SK-N-SH (cell line): Measurements from ENCODE around the gene ZPBP2. TPM values are rescaled to one million over a fixed set of nuclear protein-coding genes. Genes with fewer than 3 reads are reported as not detected.

ENCODE experiments used
- CTCF ChIA-PET: fragments of 300-600, 350-600 bp; formaldehyde crosslinking; extraction: SDS; loops from one replicate; lab custom pipeline; 2021; lab: Yijun Ruan, JAX
- POLR2A ChIA-PET: fragments of 350-600 bp; sonication (Branson Sonifier 250); formaldehyde crosslinking; extraction: SDS; loops from one replicate; lab custom pipeline; 2020; ENCODE audit warnings: antibody characterized with exemption, inconsistent platforms; lab: Yijun Ruan, JAX
- DNase-seq: peaks from one replicate; pipeline ENCODE4 v3.0.0; 2012
- H2AFZ ChIP-seq: fragments of 200-600 bp; sonication (generic); 2 replicates; pipeline ENCODE4 v1.8.1; 2016; ENCODE audit warnings: antibody characterized with exemption, mild to moderate bottlenecking, low read depth
- H3F3A ChIP-seq: fragments of 200-600 bp; sonication (generic); replicated peaks from 2 replicates; pipeline ENCODE3; 2016; ENCODE audit warnings: antibody characterized with exemption, mild to moderate bottlenecking; ENCODE audit not compliant: insufficient read depth
- H3K27ac ChIP-seq, 2 experiments: fragments of 200-500 bp in 1 of 2; fragments of 200-600 bp in 1 of 2; sonication (Bioruptor generic) in 1 of 2; sonication (generic), shearing (Covaris generic) in 1 of 2; 2 replicates each; pipeline versions ENCODE4 v1.5.1 to v1.6.1; 2014 to 2016; ENCODE audit warnings: low read depth in 2 of 2, inconsistent platforms in 1 of 2, low read length in 1 of 2, mild to moderate bottlenecking in 1 of 2, mixed read lengths in 1 of 2
- H3K27me3 ChIP-seq: fragments of 200-600 bp; sonication (generic), shearing (Covaris generic); 2 replicates; pipeline ENCODE4 v1.6.1; 2016; ENCODE audit warnings: mixed run types; ENCODE audit not compliant: insufficient read depth
- H3K36me3 ChIP-seq, 2 experiments: fragments of 200-500 bp in 1 of 2; fragments of 200-600 bp in 1 of 2; sonication (Bioruptor generic) in 1 of 2; sonication (generic) in 1 of 2; replicated peaks in 1 of 2; 2 replicates each; pipeline versions ENCODE3 to v1.5.1; 2014 to 2016; ENCODE audit warnings: low read length in 1 of 2, mild to moderate bottlenecking in 1 of 2; ENCODE audit not compliant: insufficient read depth in 2 of 2, control insufficient read depth in 1 of 2
- H3K4me1 ChIP-seq, 2 experiments: fragments of 200-500 bp in 1 of 2; fragments of 200-600 bp in 1 of 2; sonication (Bioruptor generic) in 1 of 2; sonication (generic), shearing (Covaris generic) in 1 of 2; 2 replicates each; pipeline versions ENCODE4 v1.5.1 to v1.6.1; 2014 to 2016; ENCODE audit warnings: low read depth in 1 of 2, low read length in 1 of 2, mixed run types in 1 of 2; ENCODE audit not compliant: insufficient read depth in 2 of 2, control insufficient read depth in 1 of 2
- H3K4me2 ChIP-seq: fragments of 200-600 bp; sonication (generic), shearing (Covaris generic); 2 replicates; pipeline ENCODE4 v1.6.1; 2017; ENCODE audit warnings: mixed run types
- H3K4me3 ChIP-seq, 2 experiments: fragments of 200-500 bp in 1 of 2; fragments of 200-600 bp in 1 of 2; sonication (Bioruptor generic) in 1 of 2; sonication (generic), shearing (Covaris generic) in 1 of 2; 2 replicates each; pipeline versions ENCODE4 v1.5.1 to v1.8.1; 2014 to 2016; ENCODE audit warnings: low read depth in 2 of 2, inconsistent platforms in 1 of 2, low read length in 1 of 2, mild to moderate bottlenecking in 1 of 2, mixed read lengths in 1 of 2, moderate library complexity in 1 of 2
- H3K79me2 ChIP-seq: fragments of 200-600 bp; sonication (generic); 2 replicates; pipeline ENCODE4 v1.8.1; 2017; ENCODE audit warnings: mild to moderate bottlenecking; ENCODE audit not compliant: insufficient read depth
- H3K9ac ChIP-seq: fragments of 200-600 bp; sonication (generic); 2 replicates; pipeline ENCODE4 v1.6.1; 2017; ENCODE audit warnings: mixed run types
- H3K9me2 ChIP-seq: fragments of 200-600 bp; sonication (generic); 2 replicates; pipeline ENCODE4 v1.6.1; 2017; ENCODE audit warnings: mixed run types
- H3K9me3 ChIP-seq: fragments of 200-600 bp; sonication (generic); 2 replicates; pipeline ENCODE4 v1.6.1; 2017; ENCODE audit warnings: mixed run types, mild to moderate bottlenecking, moderate library complexity
- H4K20me1 ChIP-seq: fragments of 200-600 bp; sonication (generic); 2 replicates; pipeline ENCODE4 v1.6.1; 2017; ENCODE audit warnings: mild to moderate bottlenecking, mixed run types; ENCODE audit not compliant: insufficient read depth
- CHD2 ChIP-seq: fragments of 150-350 bp; IDR thresholded peaks from 2 replicates; pipeline ENCODE4 v1.6.1; 2018; ENCODE audit warnings: low read length; ENCODE audit not compliant: partially characterized antibody
- ELF1 ChIP-seq: IDR thresholded peaks from 2 replicates; pipeline ENCODE4 v1.4.0; 2012
- EP300 ChIP-seq, 2 experiments: IDR thresholded peaks; 2 replicates each; pipeline versions ENCODE4 v1.4.0 to v1.6.1; 2012; ENCODE audit warnings: borderline replicate concordance in 1 of 2, low read depth in 1 of 2, low read length in 1 of 2
- EZH2phosphoT487 ChIP-seq: fragments of 200-600 bp; sonication (generic); IDR thresholded peaks from 2 replicates; pipeline ENCODE4 v1.6.1; 2017; ENCODE audit warnings: low read depth, mixed run types, mild to moderate bottlenecking, antibody characterized with exemption, moderate library complexity, borderline replicate concordance
- FOXJ3 ChIP-seq: sonication (generic); formaldehyde crosslinking; IDR thresholded peaks from 2 replicates; pipeline ENCODE4 v1.5.1; 2020; ENCODE audit warnings: mild to moderate bottlenecking, missing genetic modification reagents
- GABPA ChIP-seq: IDR thresholded peaks from 2 replicates; pipeline ENCODE4 v1.4.0; 2012; ENCODE audit warnings: low read depth, mild to moderate bottlenecking
- GATA2 ChIP-seq: sonication (generic); formaldehyde crosslinking; IDR thresholded peaks from 2 replicates; pipeline ENCODE4 v1.5.0; 2020; ENCODE audit warnings: mild to moderate bottlenecking, missing genetic modification reagents
- MEF2A ChIP-seq: IDR thresholded peaks from 2 replicates; pipeline ENCODE4 v1.4.0; 2012; ENCODE audit warnings: low read depth, borderline replicate concordance
- MXI1 ChIP-seq: IDR thresholded peaks from 2 replicates; pipeline ENCODE4 v1.6.1; 2012; ENCODE audit warnings: mild to moderate bottlenecking, low read depth, low read length, improper control_type of control experiment
- NFIC ChIP-seq: IDR thresholded peaks from 2 replicates; pipeline ENCODE4 v1.4.0; 2012; ENCODE audit warnings: borderline replicate concordance
- RFX5 ChIP-seq: IDR thresholded peaks from 2 replicates; pipeline ENCODE4 v1.6.1; 2012; ENCODE audit warnings: mild to moderate bottlenecking, improper control_type of control experiment, low read length
- SMC3 ChIP-seq: IDR thresholded peaks from 2 replicates; pipeline ENCODE4 v1.6.1; 2012; ENCODE audit warnings: low read depth, low read length, improper control_type of control experiment
- TCF12 ChIP-seq: IDR thresholded peaks from 2 replicates; pipeline ENCODE4 v1.4.0; 2012
- WGBS: methylation state at CpG from one replicate; pipeline ENCODE4 v1.1.6; 2017; ENCODE audit warnings: low lambda C conversion rate; 5-methylcytosine and 5-hydroxymethylcytosine counted together
- polyA plus RNA-seq, 3 experiments: library from polyadenylated mRNA; depleted of rRNA; stranded (reverse); fragments of >200 nt; gene quantifications; 2 replicates each; pipeline ENCODE4 v1.2.3, GENCODE V29; 2012
- TF ChIP-seq, protein P1 (sequence below): IDR thresholded peaks from 2 replicates; pipeline ENCODE4 v1.4.0; 2012; ENCODE audit warnings: low read depth, borderline replicate concordance
- TF ChIP-seq, protein P2 (sequence below): fragments of 200-600 bp; sonication (generic); IDR thresholded peaks from 2 replicates; pipeline ENCODE4 v1.6.1; 2017; ENCODE audit warnings: antibody characterized with exemption, mild to moderate bottlenecking, moderate library complexity
- TF ChIP-seq, protein P3 (sequence below): IDR thresholded peaks from 2 replicates; pipeline ENCODE4 v1.6.1; 2012; ENCODE audit warnings: mild to moderate bottlenecking, low read depth, low read length, moderate library complexity

ZPBP2 gene
- polyA plus RNA-seq, 1 of the 3 experiments (the other 2 are of a cell fraction) = not detected

DNA sequence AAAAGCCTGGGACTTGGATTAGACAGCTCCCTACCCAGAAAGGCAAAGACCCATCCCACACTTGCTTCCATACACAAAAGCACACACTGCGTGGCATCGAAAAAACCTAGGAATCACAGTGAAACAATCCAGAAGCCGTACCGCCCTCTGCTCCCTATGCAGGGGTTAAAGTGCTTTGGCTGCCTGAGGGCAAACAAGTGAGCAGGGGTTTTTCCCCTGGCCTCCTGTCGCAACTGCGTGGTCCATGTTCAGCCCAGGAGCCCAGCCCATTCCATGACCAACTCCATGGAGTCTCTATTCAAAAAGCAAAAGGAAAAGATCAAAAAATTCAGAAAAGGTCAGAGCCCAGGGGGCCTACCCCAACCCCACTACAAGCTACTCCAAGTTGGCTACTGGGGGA lies 54.0 kb downstream of the ZPBP2 start:
- Histone ChIP-seq H3K4me1 (peaks cover 0 to 22% of the 10 kb centered on the region in 2 experiments; a peak in 1 of 4 replicates), H2AFZ (no peak overlapping the region), H3K9ac (no peak overlapping the region), H3K27ac (no peak overlapping the region), H3F3A (no peaks in the 10 kb centered on the region), H4K20me1 (peaks cover 29% of the 10 kb centered on the region), H3K36me3 (peaks cover 9 to 42% of the 10 kb centered on the region in 2 experiments), H3K27me3 (no peaks in the 10 kb centered on the region), H3K4me3 (no peak overlapping the region), H3K9me2 (no peaks in the 10 kb centered on the region), H3K79me2 (peaks cover 33% of the 10 kb centered on the region), H3K9me3 (no peaks in the 10 kb centered on the region), H3K4me2 (no peak overlapping the region)
- ChIA-PET CTCF (interaction anchor here (0.6 to 1.1 kb wide), 4 partner anchors 9 to 58 kb away, joined by 3 to 6 read pairs (median 3); partner anchors contain the start of gene PSMD3), POLR2A (no interaction called here)
- TF ChIP-seq GATA2 (CRISPR knock-in tag) (no peak), SMC3 (no peak), EP300 (IDR thresholded peaks at IDR 0.05; ENCODE audit: borderline replicate concordance in 1 of 2, low read depth in 1 of 2, low read length in 1 of 2) (no peak), CHD2 (no peak), NFIC (no peak), RFX5 (no peak), GABPA (no peak), TCF12 (no peak), FOXJ3 (CRISPR knock-in tag) (no peak)
- TF ChIP-seq, protein P1, sequence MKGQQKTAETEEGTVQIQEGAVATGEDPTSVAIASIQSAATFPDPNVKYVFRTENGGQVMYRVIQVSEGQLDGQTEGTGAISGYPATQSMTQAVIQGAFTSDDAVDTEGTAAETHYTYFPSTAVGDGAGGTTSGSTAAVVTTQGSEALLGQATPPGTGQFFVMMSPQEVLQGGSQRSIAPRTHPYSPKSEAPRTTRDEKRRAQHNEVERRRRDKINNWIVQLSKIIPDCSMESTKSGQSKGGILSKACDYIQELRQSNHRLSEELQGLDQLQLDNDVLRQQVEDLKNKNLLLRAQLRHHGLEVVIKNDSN = no peak
- TF ChIP-seq, protein P2, sequence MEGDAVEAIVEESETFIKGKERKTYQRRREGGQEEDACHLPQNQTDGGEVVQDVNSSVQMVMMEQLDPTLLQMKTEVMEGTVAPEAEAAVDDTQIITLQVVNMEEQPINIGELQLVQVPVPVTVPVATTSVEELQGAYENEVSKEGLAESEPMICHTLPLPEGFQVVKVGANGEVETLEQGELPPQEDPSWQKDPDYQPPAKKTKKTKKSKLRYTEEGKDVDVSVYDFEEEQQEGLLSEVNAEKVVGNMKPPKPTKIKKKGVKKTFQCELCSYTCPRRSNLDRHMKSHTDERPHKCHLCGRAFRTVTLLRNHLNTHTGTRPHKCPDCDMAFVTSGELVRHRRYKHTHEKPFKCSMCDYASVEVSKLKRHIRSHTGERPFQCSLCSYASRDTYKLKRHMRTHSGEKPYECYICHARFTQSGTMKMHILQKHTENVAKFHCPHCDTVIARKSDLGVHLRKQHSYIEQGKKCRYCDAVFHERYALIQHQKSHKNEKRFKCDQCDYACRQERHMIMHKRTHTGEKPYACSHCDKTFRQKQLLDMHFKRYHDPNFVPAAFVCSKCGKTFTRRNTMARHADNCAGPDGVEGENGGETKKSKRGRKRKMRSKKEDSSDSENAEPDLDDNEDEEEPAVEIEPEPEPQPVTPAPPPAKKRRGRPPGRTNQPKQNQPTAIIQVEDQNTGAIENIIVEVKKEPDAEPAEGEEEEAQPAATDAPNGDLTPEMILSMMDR = no peak
- TF ChIP-seq, protein P3, sequence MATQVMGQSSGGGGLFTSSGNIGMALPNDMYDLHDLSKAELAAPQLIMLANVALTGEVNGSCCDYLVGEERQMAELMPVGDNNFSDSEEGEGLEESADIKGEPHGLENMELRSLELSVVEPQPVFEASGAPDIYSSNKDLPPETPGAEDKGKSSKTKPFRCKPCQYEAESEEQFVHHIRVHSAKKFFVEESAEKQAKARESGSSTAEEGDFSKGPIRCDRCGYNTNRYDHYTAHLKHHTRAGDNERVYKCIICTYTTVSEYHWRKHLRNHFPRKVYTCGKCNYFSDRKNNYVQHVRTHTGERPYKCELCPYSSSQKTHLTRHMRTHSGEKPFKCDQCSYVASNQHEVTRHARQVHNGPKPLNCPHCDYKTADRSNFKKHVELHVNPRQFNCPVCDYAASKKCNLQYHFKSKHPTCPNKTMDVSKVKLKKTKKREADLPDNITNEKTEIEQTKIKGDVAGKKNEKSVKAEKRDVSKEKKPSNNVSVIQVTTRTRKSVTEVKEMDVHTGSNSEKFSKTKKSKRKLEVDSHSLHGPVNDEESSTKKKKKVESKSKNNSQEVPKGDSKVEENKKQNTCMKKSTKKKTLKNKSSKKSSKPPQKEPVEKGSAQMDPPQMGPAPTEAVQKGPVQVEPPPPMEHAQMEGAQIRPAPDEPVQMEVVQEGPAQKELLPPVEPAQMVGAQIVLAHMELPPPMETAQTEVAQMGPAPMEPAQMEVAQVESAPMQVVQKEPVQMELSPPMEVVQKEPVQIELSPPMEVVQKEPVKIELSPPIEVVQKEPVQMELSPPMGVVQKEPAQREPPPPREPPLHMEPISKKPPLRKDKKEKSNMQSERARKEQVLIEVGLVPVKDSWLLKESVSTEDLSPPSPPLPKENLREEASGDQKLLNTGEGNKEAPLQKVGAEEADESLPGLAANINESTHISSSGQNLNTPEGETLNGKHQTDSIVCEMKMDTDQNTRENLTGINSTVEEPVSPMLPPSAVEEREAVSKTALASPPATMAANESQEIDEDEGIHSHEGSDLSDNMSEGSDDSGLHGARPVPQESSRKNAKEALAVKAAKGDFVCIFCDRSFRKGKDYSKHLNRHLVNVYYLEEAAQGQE = no peak
- DNase-seq = no peak
- WGBS = 89% methylated on average over 6 of the region's 6 CpGs

DNA sequence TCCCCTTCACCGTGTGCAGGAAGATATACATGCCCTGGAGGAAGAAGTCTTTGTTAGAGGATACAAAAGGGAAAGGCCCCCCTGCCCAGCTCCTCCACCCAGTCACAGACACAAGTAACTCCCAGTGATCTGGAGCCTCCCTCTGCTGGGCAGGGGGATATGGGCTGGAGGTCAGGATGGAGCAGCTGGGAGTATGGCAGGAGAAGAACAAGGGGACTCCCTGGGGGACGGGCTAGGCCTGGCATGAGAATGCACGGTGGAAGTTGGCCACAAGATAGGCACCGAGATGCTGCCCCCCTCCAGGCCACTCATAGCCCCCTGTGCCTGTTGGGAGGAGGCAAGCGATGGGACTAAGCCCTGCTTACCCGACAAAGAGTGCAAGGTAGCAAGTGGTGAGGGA lies 55.2 kb downstream of the ZPBP2 start:
- no peak for DNase-seq
- POLR2A ChIA-PET = no interaction called here
- TF ChIP-seq MEF2A = no peak
- TF ChIP-seq ELF1 = no peak
- TF ChIP-seq EZH2phosphoT487 = no peak
- TF ChIP-seq MXI1 = no peak
- TF ChIP-seq, all 33 proteins: peak for 0

More for the DNA sequence above, 55.2 kb downstream of the ZPBP2 start:
- CTCF ChIA-PET = no interaction called here
- Histone ChIP-seq H3K4me1 (peaks cover under 1 to 26% of the 10 kb centered on the region in 2 experiments; a peak in 2 of 4 replicates), H3K9me2 (no peaks in the 10 kb centered on the region), H3F3A (peaks cover 2% of the 10 kb centered on the region), H3K27me3 (no peaks in the 10 kb centered on the region), H3K9ac (no peak overlapping the region), H3K36me3 (peaks cover 9 to 42% of the 10 kb centered on the region in 2 experiments), H3K9me3 (no peaks in the 10 kb centered on the region), H3K4me3 (no peak overlapping the region), H2AFZ (no peak overlapping the region), H3K79me2 (peaks cover 37% of the 10 kb centered on the region), H4K20me1 (peaks cover 29% of the 10 kb centered on the region), H3K27ac (no peak overlapping the region), H3K4me2 (no peak overlapping the region)
- 93% methylated on average over 6 of the region's 6 CpGs for WGBS
